Measurements from ENCODE around the gene SYT7. TPM values are rescaled to one million over a fixed set of nuclear protein-coding genes. Genes with fewer than 3 reads are reported as not detected.

The SYT7 gene
- total RNA-seq, 4 donors from 2014 or later: 1.5 to 7.5 (median 5.1) TPM

DNA sequence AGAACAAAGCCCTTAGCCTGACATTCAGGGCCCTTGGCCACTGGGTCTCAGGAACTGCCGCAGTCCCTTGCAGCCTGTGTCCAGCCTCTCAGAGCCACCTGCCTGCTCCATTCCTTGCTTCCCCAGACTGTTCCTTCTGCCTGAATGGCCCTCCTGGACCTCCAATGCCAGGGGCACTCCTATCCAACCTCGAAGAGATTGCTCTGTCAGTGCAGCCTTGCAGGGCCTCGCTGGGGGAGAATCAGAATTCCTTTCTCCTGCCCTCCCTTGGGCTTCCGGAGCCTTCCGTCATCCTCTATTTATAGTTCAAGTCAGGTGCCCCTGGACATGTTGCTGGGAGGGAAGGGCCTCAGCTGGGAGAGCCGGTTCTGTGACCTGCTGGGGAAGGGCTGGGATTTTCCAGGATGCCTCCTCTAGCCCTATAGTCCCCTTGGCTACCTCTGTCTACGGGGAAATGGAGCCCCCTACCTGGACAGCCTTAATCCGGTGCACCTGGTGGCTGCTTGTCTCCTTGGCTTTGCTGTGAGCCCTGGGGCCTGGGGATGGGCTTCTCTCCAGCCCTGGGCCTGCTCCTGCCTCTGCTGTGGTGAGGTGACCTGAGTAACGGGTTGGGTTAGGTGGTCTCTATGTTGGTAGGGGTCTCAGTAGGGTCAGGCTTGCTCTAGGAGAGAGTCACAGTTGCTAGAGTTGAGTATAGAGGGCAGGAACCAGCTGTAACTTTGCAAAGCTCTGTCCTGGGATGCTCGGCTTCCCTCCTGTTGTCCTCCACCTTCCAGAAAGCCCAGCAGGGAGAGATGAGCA lies 45.9 kb upstream of the SYT7 start:
- peak in 1 of 2 donors; percentile 53 for DNase-seq (ENCODE audit: low spot score in 2 of 2)
- no peak overlapping the region for H3K4me3 ChIP-seq (ENCODE audit: low read depth, poor library complexity, severe bottlenecking)
- TF ChIP-seq CTCF (IDR thresholded peaks at IDR 0.05) (no peak), POLR2A (IDR thresholded peaks at IDR 0.05) (no peak)
- intact Hi-C loops (cut with DNase I; ENCODE audit: low total_unique reads): no loop called here
- WGBS, 2 donors: 40 to 59% methylated on average over 10 of the region's 10 CpGs

DNA sequence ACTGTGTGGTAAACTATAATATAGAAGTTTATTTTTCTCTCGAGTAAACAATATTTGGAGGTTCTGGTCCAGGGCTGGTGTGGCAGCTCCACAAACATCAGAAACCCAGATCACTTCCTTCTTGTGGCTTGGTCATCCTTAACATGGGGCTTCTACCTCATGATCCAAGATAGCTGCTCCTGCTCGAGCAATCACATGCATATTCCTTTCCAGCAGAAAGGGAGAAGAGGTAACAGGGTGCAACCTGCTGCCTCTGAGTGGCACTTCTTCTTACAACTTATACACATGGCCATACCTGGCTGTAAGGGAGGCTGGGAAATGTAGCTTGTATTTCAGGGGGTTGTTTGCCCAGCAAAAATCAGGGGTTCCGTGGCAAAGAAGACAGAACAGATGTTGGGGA lies 44.6 kb upstream of the SYT7 start:
- 94 to 96% methylated on average over 3 of the region's 3 CpGs for WGBS, 2 donors
- TF ChIP-seq CTCF (IDR thresholded peaks at IDR 0.05): no peak
- no peak for TF ChIP-seq POLR2A (IDR thresholded peaks at IDR 0.05)
- intact Hi-C loops (cut with DNase I; ENCODE audit: low total_unique reads): no loop called here
- no peak overlapping the region for H3K4me3 ChIP-seq (ENCODE audit: low read depth, poor library complexity, severe bottlenecking)
- no peak for DNase-seq (ENCODE audit: low spot score in 2 of 2)

GRCh38 chr11:61621917-61622585 lies 41.2 kb upstream of the SYT7 start:
- intact Hi-C loops (cut with DNase I; ENCODE audit: low total_unique reads): no loop called here
- no peak for DNase-seq (ENCODE audit: low spot score in 2 of 2)
- TF ChIP-seq POLR2A (IDR thresholded peaks at IDR 0.05) (no peak), CTCF (IDR thresholded peaks at IDR 0.05) (no peak)
- 77 to 89% methylated on average over 6 to 7 of the region's 7 CpGs for WGBS, 2 donors
- H3K4me3 ChIP-seq (ENCODE audit: low read depth, poor library complexity, severe bottlenecking): no peak overlapping the region

GRCh38 chr11:61619471-61620226 lies 38.8 kb upstream of the SYT7 start:
- intact Hi-C loops (cut with DNase I; ENCODE audit: low total_unique reads): no loop called here
- DNase-seq (ENCODE audit: low spot score in 2 of 2): no peak
- WGBS, 2 donors: 67 to 89% methylated on average over 6 of the region's 6 CpGs
- TF ChIP-seq POLR2A (IDR thresholded peaks at IDR 0.05) (no peak), CTCF (IDR thresholded peaks at IDR 0.05) (no peak)
- H3K4me3 ChIP-seq (ENCODE audit: low read depth, poor library complexity, severe bottlenecking): no peak overlapping the region

DNA sequence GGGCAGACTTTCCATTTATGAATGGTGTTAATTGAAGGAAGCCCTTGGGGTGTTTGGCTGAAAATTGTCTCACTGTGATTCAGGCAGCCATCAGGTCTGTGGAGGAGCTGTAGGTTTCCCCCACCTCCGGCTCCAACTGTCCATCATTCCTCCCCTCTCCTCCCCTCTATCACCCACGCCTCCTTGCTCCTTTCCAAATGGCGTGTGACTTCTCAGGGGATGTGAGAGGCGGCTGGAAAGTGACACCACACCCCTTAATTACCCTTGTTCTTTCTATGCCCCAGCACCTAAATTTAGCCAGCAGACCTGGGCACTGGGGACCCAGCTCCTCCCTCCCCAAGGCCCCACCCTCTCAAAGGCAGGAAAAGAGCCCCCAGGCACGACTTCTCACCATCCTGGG lies 38.1 kb upstream of the SYT7 start:
- TF ChIP-seq CTCF (IDR thresholded peaks at IDR 0.05) (no peak), POLR2A (IDR thresholded peaks at IDR 0.05) (no peak)
- DNase-seq (ENCODE audit: low spot score in 2 of 2): no peak
- intact Hi-C loops (cut with DNase I; ENCODE audit: low total_unique reads): no loop called here
- H3K4me3 ChIP-seq (ENCODE audit: low read depth, poor library complexity, severe bottlenecking): no peak overlapping the region
- WGBS, 2 donors: 21 to 25% methylated on average over 5 of the region's 5 CpGs

All from lower leg skin (tissue), 4 donors.